HFF-Myc (cell line): ENCODE results near the gene DYRK3.

Experiments
- DNase-seq: peaks from one replicate; pipeline ENCODE4 v3.0.0-alpha.2; 2011; ENCODE audit warnings: low read depth; ENCODE audit errors: extremely low read depth
- H3K4me3 ChIP-seq: replicated peaks from 2 replicates; pipeline ENCODE4 v1.5.1; 2011; ENCODE audit warnings: low read depth, mild to moderate bottlenecking, control low read depth, low read length
- CTCF ChIP-seq: IDR thresholded peaks from 2 replicates; pipeline ENCODE4 v1.5.1; 2012; ENCODE audit warnings: mild to moderate bottlenecking, low read depth, low read length, control low read depth; ENCODE audit errors: missing control alignments

DYRK3 gene

DNA sequence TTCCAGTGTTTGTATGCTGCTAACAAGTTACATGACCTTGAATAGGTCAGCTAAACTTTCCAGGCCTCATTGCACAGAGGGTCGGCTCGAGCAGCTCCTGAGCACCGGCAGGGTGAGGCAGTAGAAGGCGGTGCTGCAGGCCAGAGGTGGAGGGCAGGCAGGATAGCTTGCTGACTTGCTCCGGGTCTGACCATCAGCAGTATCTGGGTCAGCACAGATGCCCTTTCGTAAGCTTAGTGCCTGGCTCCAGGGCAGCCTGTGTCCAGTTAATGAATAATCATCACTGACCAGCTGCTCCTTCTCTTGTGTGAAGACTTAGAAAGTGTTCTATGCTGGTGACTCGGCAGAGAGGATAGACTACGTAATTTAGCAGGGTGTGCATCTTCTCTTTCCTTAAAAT lies 56.3 kb downstream of the DYRK3 start:
- TF ChIP-seq CTCF: no peak
- no peak for DNase-seq
- H3K4me3 ChIP-seq: no peak overlapping the region

- no peak for TF ChIP-seq CTCF
- no peak overlapping the region for H3K4me3 ChIP-seq
These were observed 57.7 kb downstream of the DYRK3 start for GRCh38 chr1:206693029-206693428.

GRCh38 chr1:206693592-206693991 lies 58.3 kb downstream of the DYRK3 start:
- no peak overlapping the region for H3K4me3 ChIP-seq
- DNase-seq: no peak
- TF ChIP-seq CTCF: no peak

More at GRCh38 chr1:206693029-206693428, 57.7 kb downstream of the DYRK3 start:
- no peak for DNase-seq

- no peak for TF ChIP-seq CTCF
- no peak for DNase-seq
These were observed 59.1 kb downstream of the DYRK3 start for GRCh38 chr1:206694171-206695124.

DNA sequence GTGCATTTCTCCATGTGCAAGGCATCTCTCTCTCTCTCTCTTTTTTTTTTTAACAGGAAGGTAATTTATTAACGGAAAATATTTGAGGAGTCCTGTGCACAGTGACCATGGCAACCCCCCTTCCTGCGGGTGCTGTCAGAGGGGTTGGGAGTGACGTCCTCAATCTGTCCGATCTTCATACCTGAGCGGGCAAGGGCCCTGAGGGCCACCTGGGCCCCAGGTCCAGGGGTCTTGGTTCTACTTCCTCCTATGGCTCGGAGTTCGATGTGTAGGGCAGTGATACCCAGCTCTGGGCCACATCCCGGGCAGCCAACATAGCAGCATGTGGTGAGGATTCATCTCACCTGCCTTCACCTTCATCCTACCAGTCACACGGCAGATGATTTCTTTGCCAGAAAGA lies 60.4 kb downstream of the DYRK3 start:
- no peak overlapping the region for H3K4me3 ChIP-seq
- no peak for DNase-seq
- TF ChIP-seq CTCF: no peak

More at GRCh38 chr1:206694171-206695124, 59.1 kb downstream of the DYRK3 start:
- no peak overlapping the region for H3K4me3 ChIP-seq

- no peak for TF ChIP-seq CTCF
- DNase-seq: no peak
- no peak overlapping the region for H3K4me3 ChIP-seq
These were observed 61.7 kb downstream of the DYRK3 start for GRCh38 chr1:206696812-206697585.
